HG02623 (cell line): ENCODE results near the gene CCR4.
A peak's percentile ranks its signal among the peaks of the same experiment; 100 is the strongest.
"Not testable (repeated sequence)": the region's sequence is repeated elsewhere in the genome, so short reads cannot be mapped to it uniquely, and the experiment has no call there.

ENCODE experiments used
- ATAC-seq: cut with Tn5 transposase; IDR thresholded peaks from one replicate; pipeline ENCODE4 v1.9.1; 2021; ENCODE audit warnings: moderate library complexity; ENCODE audit not compliant: unreplicated experiment

The CCR4 gene

DNA sequence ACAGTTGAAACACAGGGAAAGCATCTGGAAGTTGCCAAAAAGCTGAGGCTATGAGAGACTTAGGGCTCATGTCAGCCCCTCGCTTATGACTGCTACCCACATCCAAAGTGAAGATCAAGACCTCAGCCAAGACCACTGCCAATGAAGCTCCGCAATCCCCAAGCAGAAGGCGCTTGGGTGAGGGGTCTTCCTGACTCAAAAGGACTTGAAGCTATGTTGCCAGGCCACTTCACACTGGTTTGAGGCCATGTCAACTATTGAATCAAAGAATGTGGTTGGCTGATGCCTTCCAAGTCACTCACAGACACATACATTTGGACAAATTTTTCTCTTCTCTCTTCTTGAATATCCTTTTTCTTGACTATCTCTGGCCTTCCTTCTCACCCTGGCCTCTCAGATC, 928 bp upstream of the CCR4 start:
- no peak for ATAC-seq

DNA sequence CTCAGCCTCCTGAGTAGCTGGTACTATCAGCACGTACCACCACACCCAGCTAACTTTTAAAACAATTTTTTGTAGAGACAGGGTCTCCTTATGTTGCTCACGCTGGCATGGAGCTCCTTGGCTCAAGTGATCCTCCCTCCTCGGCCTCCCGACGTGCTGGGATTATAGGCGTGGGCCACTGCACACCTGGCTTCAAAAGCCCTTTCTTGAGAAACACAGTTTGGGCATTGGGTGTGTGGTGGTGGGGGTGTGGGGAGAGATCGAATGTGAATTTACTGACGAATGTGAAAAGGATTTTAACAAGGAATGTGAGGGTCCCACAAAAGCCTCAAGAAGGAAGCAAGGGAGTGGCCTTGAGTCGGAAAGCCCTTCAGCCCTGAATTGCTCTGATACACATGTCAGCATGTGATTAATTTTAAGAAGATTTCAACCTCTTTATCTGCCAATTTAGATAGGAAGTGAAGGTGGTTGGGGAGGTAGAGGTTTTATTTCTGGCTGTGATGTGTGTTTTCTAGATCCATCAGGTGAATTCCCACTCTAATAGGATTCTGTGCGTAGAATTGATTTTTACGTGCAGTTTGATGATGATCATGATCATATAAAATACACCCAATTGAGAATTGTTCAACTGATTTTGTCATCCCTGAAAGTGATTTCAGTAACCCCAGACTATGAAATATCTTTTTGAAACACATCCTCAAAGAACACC, 1.1 kb downstream of the CCR4 start:
- no peak for ATAC-seq

DNA sequence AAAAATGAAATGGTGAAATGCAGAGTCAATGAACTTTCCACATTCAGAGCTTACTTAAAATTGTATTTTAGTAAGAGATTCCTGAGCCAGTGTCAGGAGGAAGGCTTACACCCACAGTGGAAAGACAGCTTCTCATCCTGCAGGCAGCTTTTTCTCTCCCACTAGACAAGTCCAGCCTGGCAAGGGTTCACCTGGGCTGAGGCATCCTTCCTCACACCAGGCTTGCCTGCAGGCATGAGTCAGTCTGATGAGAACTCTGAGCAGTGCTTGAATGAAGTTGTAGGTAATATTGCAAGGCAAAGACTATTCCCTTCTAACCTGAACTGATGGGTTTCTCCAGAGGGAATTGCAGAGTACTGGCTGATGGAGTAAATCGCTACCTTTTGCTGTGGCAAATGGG, 3.1 kb downstream of the CCR4 start:
- ATAC-seq, result no peak

DNA sequence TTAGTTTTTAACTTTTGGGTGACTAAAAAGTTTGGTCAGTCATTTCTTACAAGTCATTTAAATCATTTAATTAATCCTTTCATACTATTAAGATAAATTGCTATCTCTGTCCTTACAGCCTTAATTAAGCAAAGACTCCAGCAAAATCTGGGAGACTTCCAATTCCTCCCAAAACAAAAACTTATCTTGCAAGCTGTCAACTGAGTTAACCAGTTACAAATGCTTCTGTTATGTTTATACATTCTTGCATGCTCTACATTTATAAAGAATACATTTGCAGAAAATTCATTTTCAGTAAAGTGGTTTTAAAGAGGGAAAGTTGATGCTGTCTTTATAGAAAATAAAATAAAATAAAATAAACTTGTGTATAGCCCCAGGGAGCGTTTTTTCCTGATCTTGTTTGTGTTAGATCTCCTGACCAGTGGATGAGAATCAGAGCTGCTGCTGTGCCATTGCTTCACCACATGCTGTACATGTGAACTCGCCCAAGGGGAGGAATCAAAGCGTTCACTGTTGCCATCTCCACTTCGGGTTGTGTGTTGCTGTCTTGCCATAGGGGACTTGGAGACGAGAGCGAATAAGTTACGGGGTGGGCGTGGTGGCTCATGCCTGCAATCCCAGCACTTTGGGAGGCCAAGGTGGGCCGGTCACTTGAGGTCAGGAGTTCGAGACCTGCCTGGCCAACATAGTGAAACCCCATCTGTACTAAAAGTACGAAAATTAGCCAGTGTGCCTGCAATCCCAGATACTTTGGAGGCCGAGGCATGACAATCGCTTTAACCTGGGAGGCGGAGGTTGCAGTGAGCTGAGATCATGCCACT, 5.5 kb downstream of the CCR4 start:
- ATAC-seq, result no peak

DNA sequence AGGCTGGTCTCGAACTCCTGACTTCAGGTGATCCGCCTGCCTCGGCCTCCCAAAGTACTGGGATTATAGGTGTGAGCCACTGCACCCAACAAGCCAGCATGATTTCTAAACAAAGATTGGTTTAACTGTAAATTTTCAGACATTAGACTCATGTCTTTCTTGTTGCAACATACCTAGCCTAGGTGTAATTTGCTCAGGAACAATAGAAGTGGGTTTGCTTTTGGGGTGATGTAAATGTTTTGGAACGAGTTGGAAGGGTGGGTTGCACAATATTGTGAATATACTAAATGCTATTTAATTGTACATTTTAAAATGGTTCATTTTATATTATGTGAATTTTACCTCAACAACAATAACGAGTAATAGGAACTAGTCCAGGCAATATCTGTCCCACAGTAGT, 7.1 kb downstream of the CCR4 start:
- no peak for ATAC-seq

DNA sequence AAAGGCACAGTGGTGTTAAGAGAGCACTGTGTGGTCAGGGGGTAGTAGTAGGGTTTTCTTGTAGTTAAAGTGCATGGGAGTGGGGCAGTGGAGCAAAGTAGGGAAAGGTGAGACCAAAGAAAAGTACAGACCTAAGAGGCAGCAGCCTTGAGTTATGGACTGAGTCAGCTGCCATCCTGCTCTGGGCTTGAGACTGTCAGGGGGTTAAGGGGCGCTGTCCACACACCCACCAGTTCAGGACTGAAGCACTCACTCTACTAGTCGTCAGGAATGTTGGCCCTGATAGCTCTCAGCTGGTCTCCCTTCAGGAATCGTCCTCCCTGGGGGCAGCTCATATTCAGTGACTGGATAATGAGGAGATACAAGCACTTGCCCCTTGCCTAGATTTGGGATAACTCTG, 7.9 kb downstream of the CCR4 start:
- ATAC-seq, result no peak

DNA sequence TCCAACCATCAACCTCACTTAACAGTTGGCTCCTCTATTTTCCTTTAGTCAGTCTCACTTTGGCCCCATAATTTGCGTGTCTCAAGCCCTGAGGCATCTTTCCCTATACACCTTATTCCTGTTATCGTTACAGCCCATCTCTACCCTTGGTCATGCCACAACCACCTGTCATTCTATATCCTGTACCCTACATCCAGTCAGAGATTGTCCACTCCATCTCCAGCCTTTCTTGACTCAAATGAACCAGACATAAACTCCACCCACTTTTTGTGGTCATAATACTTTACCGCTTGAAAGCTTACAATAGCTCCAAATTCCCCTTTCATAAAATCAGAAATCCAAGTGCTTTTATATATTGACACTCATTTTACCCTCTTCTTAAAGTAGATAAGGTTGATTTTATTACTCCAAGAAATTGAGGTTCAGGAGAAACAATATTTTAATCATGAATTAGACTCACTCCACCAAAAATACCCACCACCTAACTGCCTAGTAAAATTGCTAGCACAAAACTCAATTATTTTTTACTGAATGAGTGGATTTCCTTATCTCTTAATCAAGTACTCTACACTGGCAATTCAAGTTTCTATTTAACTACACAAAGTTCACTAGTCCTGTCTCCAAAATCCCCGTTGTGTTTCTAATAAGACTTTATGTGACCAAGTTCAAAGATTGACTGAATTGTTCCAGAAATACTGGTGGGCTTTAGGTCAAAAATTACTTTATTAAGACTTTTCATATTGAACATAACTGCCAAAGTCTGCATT, 9.1 kb downstream of the CCR4 start:
- ATAC-seq, result no peak

DNA sequence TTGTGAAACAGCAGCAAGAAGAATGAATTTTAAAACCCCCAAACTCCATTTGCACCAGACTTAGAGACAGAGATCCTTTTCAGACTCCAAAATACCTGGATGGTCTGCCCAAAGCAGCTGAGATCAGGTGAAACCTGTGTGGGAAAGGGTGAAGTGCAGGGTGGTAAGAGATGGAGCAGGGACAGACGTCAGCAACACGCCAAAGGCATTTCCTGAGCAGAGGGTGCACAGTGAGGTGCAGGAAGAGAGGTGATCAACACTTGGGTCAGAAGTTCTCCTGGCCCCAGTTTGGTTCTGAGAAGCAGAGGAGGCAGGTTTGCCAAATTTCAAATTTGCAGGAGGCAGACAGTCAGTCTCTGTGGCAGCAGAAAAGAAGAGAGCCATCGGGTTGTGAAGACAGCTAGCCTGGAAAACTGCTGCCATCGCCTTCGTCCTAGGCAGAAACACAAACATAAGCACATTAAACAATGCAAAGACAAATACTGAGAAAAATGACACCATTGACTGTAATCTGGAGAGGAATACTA, 9.8 kb downstream of the CCR4 start:
- ATAC-seq, result no peak

DNA sequence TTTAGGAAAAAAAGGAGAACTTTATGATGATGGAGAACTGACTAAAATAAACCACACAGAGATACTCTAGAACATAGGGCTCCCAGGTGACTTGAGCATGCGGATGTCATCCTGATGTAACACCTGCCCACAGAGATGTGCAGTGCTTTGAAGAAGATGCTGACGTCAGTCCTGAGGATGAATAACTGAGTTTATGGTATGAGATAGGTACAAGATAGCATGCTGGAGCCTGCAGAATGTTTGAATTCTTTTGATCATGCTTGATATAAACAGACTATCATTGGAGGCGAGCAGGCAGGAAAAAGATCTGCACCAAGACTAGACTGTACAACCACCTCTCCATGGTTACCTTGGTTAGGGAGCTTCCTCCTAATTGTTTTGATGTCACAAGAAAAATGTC, 12.4 kb downstream of the CCR4 start:
- ATAC-seq, result no peak

DNA sequence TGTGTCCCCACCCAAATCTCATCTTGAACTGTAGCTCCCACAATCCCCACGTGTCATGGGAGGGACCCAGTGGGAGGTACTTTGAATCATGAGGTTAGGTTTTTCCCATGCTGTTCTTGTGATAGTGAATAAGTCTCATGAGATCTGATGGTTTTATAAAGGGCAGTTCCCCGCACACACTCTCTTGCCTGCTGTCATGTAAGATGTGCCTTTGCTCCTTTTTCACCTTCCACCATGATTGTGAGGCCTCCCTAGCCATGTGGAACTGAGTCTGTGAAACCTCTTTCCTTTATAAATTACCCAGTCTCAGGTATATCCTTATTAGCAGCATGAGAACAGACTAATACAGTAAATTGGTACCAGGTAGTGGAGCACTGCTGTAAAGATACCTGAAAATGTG, 13.3 kb downstream of the CCR4 start:
- ATAC-seq, result not testable (repeated sequence)

DNA sequence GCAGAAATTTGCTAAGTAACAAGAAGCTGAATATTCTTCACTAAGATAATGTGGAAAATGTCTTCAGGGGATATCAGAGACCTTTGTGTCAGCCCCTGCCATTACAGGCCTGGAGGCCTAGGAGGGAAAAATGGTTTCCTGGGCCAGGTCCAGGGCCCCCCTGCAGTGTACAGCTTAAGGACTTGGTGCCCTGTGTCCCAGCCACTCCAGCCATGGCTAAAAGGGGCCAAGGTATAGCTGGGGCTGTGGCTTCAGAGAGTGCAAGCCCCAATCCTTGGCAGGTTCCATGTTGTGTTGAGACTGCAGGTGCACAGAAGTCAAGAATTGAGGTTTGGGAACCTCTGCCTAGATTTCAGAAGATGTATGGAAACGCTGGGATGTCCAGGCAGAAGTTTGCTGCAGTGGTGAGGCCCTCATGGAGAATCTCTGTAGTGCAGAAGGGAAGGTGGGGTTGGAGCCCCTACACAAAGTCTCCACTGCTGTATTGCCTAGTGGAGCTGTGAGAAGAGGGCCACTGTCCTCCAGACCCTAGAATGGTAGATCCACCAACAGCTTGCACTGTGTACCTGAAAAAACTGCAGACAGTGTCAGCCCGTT, 14.3 kb downstream of the CCR4 start:
- ATAC-seq, result not testable (repeated sequence)

DNA sequence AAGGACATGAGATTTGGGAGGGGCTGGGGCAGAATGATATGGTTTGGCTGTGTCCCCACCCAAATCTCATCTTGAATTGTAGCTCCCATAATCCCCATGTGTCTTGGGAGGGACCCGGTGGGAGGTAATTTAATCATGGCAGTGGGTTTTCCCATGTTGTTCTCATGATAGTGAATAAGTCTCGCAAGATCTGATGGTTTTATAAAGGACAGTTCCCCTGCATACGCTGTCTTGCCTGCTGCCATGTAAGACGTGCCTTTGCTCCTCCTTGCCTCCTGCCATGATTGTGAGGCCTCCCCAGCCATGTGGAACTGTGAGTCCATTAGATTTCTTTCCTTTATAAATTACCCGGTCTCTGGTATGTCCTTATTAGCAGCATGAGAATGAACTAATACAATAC, 15.2 kb downstream of the CCR4 start:
- ATAC-seq, result not testable (repeated sequence)

DNA sequence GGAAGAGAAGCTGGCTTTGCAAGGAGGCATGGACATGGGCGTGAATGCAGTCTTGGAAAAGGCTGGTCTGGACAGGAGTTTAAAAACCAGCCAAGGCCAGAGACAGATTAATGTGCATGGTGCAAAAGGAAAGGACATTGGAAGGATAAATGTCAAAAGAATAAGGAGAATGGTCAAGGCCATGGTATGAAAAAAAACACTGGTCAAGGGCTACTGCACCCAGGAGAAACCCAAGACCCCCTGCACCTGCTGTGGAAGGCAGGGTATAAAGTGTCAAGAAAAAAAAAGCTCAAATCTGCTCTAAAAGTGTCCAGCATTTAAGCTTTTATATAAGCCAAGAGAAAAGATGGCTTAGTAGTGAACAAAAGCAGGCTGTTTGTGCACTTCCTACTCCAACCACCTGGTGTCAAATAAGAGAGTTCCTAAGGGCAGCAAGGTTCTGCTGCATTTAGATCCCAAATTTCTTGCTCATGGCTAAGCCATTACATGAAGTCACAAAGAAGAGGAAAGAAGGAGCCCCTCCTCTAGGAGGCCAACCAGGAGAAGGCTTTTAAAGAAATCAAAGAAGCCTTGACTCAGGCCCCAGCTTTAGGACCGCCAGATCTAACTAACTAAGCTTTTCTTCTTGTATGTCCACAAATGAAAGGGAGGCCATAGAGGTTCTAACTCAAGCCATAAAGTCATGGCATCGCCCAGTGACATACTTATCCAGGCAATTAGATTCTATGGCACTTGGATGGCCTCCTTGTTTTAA, 16.9 kb downstream of the CCR4 start:
- ATAC-seq, result no peak

DNA sequence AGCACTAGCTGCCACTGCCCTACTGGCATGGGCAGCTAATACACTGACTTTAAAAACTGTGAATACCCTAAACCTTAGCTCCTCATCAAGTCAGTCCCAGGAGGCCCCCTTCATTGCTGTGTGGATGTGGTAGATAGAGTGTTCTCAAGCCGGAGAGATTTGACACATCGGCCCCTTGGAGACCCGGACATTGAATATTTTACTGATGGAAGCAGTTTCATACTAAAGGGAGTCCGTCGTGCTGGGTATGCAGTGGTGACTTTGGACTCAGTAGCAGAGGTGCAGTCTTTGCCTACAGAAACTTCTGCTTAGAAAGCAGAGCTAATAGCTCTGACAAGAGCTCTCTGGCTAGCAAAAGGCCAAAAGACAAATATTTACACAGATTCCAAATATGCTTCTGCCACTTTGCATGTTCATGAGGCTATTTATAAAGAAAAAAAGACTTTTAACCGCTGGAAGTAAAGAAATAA, 17.5 kb downstream of the CCR4 start:
- no peak for ATAC-seq

DNA sequence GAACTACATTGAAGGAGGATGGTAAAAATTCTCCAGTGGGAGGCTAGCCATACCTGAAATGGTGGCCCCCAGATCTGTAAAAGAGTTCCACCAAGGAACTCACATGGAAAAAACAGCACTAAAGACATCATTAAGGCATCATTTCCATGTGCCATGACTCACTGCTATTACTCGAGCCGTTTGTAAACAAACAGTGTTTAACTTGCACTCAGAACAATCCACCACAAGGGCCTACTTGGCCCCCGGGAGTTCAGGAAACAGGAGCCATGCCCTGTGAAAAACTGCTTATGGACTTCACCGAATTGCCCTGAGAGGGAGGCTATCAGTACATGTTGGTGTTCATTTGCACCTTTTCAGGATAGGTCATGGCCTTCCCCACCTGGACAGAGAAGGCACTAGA, 18.2 kb downstream of the CCR4 start:
- ATAC-seq, result no peak

DNA sequence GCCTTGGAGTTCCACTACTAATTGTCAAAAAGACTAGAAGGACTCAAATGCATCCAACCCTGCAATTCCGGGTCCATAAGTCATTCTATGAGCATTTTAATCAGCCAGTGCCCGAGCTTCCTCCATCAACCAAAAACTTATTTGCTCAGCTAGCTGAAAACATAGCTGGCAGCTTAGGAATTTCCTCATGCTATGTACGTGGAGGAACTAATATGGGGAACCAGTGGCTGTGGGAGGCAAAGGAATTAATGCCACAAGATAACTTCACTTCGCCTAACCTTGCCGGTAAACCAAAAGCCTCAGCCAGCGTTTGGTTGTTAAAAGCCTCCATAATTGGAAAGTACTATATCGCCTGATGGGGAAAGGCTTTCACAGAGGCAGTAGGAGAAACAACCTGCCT, 19.8 kb downstream of the CCR4 start:
- ATAC-seq, result not testable (repeated sequence)

DNA sequence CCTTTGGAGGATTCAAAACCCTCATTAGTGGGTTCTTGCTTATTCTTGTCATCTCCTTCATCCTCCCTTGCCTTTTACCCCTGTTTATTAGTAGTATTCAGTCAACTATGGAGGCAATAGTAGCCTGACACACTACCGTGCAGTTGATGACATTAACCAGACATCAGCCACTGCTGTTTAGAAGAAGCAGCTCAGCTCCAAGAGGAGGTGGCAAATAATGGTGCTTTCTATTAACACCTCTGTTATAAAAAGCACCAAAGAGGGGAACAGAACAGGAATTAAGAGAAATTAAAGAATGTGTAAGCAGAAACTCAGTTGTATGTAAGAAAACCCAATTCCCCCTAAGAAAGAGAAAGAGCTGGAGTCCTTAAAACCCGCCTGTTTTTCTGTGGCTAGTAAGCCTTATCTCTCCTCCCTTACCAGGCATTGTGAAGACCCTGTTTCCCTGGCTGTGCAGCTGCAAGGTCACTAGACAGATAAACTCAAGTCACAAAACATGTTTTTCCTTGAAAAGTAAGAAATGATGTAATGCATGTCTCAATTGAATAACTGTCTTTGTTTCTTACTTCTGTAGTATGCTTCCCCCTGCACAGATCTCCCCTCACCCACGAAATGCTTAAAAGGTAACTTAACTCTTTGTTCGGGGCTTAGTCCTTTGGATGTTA, 21.2 kb downstream of the CCR4 start:
- ATAC-seq, result no peak

DNA sequence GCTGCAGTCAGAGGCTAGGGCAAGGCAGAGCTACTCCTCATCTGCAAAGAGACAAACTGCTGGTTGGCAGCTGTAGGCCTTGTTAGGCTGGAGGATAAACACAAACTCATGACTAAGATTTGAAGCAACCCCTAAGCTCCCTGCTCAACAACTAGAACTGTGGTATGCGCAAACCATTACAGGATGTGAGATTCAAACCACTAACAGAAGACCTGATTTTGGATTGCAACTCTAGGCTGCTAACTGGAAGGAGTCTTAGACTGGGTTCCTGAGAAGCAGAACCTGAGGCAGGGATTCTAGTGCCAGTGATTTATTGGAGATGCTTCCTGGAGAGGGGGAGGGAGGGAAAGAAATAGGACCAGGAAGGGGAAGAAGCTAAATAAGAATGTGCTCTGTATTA, 22.5 kb downstream of the CCR4 start:
- ATAC-seq, result peak; percentile 74

DNA sequence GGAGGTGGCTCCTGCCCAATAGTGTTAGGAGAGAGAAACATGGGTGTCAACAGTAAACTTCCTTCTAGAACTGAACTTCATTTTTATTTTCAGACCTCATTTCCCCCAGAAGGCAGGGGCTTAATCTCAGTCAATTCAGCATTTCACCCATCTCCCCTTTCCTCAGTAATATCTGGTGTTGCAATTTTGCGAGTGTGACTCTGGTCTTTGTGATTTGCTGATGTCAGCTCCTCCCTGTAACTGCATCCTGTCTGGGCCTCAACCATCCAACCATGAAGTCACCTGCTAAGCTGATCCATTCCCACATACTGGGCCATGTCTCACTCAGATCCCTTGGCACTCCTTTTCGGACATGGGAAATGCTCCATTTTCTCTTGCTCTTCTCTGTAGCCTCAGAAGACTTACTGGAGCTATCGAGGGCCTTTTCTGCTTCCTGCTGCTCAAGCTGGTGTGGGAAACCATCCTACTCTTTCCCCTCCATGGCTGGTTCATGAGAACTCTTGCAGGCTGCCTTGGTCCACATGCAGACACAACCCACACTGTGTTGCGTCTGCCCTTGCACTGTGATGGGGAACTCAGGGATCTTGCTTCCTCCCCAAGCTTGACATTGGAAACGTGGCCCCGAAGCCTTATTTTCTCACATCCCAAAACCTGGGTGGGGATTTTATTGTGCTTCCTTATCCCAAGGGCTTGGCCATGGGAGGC, 24.6 kb downstream of the CCR4 start:
- no peak for ATAC-seq
